K562 (cell line): ENCODE measurements around the gene STK25.

Experiments
- CTCF ChIP-seq, 3 experiments: IDR thresholded peaks in 2 of 3; conservative IDR thresholded peaks in 1 of 3; 2 replicates each; pipeline ENCODE4 v1.5.1; 2011 to 2012; ENCODE audit warnings: low read length in 3 of 3, mild to moderate bottlenecking in 3 of 3, control low read depth in 2 of 3, improper control_type of control experiment in 1 of 3, inconsistent platforms in 1 of 3, low read depth in 1 of 3, mixed read lengths in 1 of 3, moderate library complexity in 1 of 3; ENCODE audit not compliant: insufficient read depth in 2 of 3
- TF ChIP-seq, protein P1 (sequence below): sonication (generic); formaldehyde crosslinking; IDR thresholded peaks from 2 replicates; pipeline ENCODE4 v1.8.1; 2023; ENCODE audit warnings: missing genetic modification reagents, mild to moderate bottlenecking, borderline replicate concordance

- TF ChIP-seq, protein P1, sequence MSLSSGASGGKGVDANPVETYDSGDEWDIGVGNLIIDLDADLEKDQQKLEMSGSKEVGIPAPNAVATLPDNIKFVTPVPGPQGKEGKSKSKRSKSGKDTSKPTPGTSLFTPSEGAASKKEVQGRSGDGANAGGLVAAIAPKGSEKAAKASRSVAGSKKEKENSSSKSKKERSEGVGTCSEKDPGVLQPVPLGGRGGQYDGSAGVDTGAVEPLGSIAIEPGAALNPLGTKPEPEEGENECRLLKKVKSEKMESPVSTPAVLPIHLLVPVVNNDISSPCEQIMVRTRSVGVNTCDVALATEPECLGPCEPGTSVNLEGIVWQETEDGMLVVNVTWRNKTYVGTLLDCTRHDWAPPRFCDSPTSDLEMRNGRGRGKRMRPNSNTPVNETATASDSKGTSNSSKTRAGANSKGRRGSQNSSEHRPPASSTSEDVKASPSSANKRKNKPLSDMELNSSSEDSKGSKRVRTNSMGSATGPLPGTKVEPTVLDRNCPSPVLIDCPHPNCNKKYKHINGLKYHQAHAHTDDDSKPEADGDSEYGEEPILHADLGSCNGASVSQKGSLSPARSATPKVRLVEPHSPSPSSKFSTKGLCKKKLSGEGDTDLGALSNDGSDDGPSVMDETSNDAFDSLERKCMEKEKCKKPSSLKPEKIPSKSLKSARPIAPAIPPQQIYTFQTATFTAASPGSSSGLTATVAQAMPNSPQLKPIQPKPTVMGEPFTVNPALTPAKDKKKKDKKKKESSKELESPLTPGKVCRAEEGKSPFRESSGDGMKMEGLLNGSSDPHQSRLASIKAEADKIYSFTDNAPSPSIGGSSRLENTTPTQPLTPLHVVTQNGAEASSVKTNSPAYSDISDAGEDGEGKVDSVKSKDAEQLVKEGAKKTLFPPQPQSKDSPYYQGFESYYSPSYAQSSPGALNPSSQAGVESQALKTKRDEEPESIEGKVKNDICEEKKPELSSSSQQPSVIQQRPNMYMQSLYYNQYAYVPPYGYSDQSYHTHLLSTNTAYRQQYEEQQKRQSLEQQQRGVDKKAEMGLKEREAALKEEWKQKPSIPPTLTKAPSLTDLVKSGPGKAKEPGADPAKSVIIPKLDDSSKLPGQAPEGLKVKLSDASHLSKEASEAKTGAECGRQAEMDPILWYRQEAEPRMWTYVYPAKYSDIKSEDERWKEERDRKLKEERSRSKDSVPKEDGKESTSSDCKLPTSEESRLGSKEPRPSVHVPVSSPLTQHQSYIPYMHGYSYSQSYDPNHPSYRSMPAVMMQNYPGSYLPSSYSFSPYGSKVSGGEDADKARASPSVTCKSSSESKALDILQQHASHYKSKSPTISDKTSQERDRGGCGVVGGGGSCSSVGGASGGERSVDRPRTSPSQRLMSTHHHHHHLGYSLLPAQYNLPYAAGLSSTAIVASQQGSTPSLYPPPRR (CRISPR knock-in tag): no peak
- peak in 2 of 3 experiments; percentile 22 to 47; a peak in 2 of 6 replicates for TF ChIP-seq CTCF (IDR thresholded peaks at IDR 0.05 in 2 of 3, conservative IDR thresholded peaks at IDR 0.05 in 1 of 3; ENCODE audit: insufficient read depth in 2 of 3, low read depth in 1 of 3, low read length in 3 of 3)
These were observed 749 bp downstream of the STK25 start for GRCh38 chr2:241507430-241508239.
